Fibroblast of the aortic adventitia (primary cell): ENCODE data around the gene MAP3K14. TPM values are rescaled to one million over a fixed set of nuclear protein-coding genes. Genes with fewer than 3 reads are reported as not detected.

Source experiments
- DNase-seq: peaks from one replicate; pipeline ENCODE4 v3.0.0-alpha.2; 2010; ENCODE audit warnings: low read depth
- H3K4me3 ChIP-seq: 2 replicates; pipeline ENCODE4 v1.5.1; 2011; ENCODE audit warnings: low read depth, mild to moderate bottlenecking, control low read depth, low read length, moderate library complexity
- CTCF ChIP-seq: IDR thresholded peaks from 2 replicates; pipeline ENCODE4 v1.5.1; 2011; ENCODE audit warnings: mild to moderate bottlenecking, low read length, control low read depth, inconsistent platforms; ENCODE audit not compliant: insufficient read depth
- total RNA-seq: library from RNA; depleted of rRNA; stranded (reverse); fragments of >200 nt; gene quantifications from 2 replicates; pipeline ENCODE4 v1.2.3, GENCODE V29; 2012; ENCODE audit warnings: low replicate concordance

MAP3K14 gene
- total RNA-seq, 1 donor: 3.3 TPM

GRCh38 chr17:45339646-45340605 lies 23.1 kb upstream of the MAP3K14 start:
- no peak for DNase-seq
- no peak overlapping the region for H3K4me3 ChIP-seq
- no peak for TF ChIP-seq CTCF

GRCh38 chr17:45338996-45339535 lies 22.2 kb upstream of the MAP3K14 start:
- DNase-seq: no peak
- no peak for TF ChIP-seq CTCF
- H3K4me3 ChIP-seq: no peak overlapping the region

GRCh38 chr17:45338023-45338781 lies 21.4 kb upstream of the MAP3K14 start:
- H3K4me3 ChIP-seq: no peak overlapping the region
- DNase-seq: peak; percentile 44
- no peak for TF ChIP-seq CTCF

GRCh38 chr17:45336390-45337182 lies 19.8 kb upstream of the MAP3K14 start:
- no peak for TF ChIP-seq CTCF
- no peak for DNase-seq
- H3K4me3 ChIP-seq: no peak overlapping the region

DNA sequence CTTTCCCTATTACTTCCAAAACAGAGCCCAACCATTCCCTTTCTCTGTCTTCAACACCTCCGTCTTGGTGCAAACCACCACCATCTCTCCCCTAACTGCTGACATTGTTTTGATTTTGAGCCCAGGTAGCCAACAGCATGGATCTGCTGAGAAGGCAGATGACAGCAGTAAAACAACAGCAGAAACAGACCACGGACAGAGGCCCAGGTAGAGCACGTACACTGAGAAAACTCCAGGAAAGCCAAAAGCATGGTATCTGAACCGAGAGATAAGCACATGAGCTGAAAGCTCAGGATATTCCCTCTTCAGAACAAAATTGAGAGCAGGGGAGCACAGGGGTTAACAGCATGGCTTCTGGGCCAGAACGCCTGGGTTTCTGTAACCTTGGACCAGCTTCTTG lies 18.9 kb upstream of the MAP3K14 start:
- H3K4me3 ChIP-seq: no peak overlapping the region
- no peak for DNase-seq
- TF ChIP-seq CTCF: no peak
